ENCODE measurements around the gene FBLN2.

FBLN2 gene

GRCh38 chr3:13642597-13642996 lies 93.7 kb downstream of the FBLN2 start:
- no peak for DNase-seq

DNA sequence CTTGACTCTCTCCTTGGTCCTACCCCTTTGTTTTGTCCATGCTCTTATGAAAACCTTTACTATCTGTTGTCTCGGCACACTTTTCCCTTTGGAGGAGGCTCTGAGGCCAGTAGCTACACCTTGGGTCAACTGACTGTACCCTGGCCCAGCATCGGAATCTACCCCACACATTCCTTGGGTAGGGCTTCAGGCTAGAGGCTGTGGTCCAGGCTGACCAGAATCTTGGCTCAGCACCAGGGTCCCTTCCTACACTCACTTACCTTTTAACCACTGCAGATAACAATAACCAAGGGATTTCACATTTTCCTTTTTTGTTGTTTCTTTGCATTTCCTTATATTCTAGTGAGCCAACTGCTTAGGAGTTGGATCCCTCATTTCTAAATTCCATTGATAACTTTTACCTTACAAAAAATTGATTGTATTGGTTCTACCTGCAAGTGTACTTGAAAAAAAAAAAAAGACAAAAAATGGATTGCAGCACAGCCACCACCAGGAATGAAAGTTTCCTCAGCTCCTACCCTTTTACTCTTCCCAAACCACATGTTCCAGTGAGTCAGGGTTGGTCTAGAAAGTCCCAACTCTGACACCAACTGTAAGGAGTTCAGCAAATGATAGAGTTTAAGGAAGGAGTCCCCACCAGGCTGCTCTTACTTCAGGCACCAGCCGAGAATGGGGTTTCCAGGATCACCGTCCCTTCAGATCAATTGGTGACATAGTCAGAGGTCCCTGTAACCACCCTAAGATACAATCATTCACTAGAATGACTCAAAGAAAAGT lies 95.6 kb downstream of the FBLN2 start:
- DNase-seq, result no peak

DNA sequence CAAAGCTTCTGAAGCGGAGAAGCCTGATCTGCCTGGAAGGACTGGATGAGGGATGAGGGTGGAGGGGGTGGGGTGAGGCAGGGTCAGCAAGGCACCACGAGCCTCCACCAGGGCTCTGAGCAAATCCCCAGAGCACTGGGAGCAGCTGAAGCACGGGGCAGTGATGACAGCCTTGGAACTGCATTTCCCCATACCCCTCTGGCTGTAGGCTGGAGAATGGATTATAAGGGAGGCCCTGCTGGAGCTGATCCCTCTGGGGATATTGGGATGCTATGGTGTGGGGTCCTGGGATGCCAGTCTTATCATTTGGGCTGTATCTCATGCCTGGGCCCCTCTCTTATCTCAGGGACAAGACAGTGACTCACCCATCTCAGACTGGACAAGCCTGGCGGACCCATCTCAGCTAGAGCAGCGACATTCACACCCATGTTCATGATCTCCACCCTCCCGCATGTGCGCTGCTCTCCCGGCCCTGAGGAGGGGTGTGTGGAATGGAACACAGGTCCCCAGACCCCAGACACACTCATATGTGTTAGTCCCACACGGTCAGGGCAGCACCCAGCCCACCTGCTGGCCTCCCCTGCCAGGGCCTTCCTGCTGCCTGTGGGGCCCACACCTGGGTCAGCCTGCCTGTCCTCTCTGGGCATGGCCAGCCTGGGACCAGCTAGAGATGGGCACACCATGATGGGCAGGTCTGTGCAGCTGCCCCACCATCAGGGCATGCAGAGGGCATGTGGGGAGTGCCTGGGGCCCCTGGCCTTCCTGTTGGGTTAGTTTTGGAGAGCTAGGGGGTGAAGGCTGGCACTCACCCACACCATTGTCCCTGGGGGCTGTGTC lies 97.1 kb downstream of the FBLN2 start:
- no peak for DNase-seq

- no peak for DNase-seq
Observed at GRCh38 chr3:13647298-13648059, 98.6 kb downstream of the FBLN2 start.

GRCh38 chr3:13648060-13649001 lies 99.4 kb downstream of the FBLN2 start:
- peak; percentile 16 to 90 (median 74) for DNase-seq

DNA sequence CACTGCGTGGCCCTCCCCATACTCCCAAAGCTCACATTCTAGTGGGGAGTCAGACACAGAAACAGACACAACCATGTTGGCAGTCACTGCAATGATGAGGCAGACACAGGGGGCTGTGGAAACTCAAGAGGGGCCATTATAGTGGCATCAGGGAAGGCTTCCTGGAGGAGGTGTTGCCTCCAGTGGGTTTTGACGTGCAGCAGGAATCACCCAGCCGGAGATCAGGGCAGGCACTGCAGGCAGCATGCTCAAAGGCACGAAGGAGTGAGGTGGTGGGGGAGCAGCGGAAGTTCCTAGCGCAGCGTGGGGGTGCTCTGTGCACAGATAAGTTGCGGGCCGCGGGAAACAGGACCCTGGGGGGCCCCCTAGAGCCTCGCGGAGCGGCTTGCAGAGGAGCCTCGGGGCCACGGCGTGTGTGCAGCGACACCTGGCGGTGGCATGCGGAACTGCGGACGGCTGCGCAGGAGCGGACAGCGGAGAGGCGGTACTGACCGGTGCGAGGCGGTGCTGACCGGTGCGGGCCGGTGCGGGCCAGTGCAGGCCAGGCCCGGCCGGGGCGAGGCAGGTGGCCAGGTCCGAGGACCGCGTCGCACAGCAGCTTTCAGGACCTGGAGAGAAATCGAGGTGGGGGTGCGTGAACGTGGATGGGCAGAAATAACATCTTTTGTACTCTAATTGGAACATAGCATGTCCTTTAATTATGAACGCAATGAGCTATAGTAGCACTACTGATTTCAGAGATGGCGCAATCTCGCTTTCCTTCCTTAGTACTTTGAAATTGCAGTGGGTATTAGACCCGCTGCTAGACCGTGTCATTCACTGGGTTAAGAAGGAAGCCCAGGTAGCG lies 101.5 kb downstream of the FBLN2 start:
- peak; percentile 8 to 88 (median 66) for DNase-seq

- DNase-seq, result peak in 1 of 51 donors; percentile 23
Observed at GRCh38 chr3:13651057-13651400, 102.1 kb downstream of the FBLN2 start.

DNA sequence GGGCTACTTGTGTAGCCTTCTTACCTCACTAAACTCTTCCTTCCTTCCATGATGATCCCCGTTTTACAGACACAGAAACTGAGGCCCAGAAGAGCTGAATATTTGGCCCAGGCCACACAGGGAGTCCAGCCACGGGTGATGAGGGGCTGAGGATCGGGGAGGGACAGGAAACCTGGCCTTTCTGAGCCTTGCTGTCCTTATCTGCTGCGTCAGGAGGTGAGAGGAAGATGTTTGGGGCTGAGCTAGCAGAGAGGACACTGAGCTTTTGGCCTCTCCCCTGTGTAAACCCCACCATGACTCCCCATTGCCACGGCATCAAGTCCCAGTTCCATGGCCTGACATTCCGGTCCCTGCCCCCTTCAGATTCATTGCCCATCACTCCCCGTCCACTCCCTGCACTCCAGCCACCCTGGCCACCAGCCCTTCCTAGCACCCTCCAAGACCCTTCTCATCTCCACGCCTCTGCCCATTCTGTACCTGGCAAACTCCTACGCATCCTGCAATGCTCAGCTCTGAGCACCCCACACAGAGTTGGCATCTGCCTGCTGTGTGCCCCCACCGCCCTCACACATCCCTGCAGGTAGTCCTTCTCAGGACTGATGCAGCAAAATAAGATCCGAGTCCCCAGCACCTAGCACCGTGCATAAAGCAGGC lies 103.0 kb downstream of the FBLN2 start:
- no peak for DNase-seq

DNA sequence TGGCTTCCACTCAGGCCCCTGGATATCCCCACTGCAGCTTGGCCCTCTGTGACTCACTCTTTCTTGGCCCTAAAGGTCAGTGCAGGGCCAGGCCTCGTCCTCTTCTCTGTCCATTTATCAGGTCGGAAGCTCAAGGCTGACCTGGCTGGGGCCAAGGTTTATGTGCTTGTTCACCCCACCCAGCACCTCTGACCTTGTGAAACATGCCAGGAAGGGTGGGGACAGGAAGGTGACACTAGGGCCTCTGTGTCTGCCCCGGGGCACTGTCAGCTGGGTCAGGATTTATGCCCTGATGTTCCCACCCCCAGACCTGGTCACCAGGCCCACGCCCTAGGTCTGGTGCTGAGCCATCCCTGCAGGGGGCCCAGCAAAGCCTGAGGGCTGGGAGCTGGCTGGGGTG lies 103.8 kb downstream of the FBLN2 start:
- DNase-seq, result no peak

DNA sequence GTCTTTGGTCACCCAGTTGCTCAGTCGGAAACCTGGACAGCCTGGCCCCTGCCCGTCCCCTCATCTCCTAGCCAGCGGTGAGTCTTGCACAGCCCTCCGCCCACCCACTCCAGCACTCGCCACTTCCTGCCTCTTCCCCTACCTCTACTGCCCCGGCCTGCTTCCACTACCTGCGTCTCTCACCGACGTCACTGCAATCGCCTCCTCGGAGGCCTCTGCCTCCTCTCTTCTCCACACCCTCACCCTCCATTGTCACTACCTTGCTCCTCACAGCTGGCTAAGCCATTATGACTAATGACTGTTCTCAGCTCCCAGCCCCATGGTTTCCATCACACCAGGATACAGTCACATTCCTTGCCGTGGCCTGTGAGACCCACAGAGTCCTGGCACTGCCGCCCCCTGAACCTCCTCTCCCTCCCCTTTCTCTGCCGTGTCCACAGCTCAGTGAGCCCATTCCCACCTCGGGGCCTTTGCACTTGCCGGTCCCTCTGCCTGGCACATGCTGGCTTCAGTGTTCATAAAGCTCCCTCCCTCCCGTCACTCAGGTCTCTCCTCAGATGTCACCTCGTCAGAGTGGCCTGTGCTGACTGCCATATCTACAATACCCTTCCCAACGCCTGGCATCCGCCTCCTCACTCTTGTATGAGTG lies 104.8 kb downstream of the FBLN2 start:
- DNase-seq, result no peak

DNA sequence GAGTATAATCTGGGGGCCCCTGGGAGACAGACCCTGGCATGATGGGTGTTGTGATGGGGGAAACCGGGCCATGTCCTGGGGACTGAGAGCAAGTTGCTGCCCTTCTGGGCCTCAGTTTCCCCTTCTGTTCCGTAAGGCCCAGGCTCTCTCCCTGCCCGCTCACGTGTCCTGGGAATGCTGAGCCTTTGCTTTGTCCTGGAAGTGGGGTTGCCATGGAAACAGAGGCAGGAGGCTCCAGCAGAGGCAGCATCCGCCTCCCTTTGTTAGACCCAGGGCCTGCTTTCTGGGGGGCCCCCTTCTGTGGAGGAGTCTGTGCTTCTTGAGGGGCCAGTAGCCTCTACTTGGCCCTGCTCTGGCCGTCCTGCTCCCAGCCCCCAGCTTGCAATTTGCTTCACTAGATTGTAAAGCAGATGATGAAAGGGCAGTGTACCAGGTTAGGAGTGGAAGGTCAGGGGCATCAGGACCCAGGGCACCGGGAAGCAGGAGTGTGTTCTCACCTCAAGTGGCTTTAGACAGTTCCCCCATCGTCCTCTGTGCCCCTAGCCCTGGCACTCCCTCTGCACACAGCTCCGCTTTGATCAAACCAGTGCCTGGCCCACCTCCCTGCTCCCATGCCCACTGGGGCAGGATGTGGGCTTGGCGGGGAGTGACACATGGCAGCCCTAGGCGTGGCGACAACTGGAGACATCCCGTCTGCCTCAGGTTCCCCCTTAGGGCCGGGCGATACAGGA lies 105.6 kb downstream of the FBLN2 start:
- peak in 9 of 51 donors; percentile 7 to 55 (median 17) for DNase-seq

DNA sequence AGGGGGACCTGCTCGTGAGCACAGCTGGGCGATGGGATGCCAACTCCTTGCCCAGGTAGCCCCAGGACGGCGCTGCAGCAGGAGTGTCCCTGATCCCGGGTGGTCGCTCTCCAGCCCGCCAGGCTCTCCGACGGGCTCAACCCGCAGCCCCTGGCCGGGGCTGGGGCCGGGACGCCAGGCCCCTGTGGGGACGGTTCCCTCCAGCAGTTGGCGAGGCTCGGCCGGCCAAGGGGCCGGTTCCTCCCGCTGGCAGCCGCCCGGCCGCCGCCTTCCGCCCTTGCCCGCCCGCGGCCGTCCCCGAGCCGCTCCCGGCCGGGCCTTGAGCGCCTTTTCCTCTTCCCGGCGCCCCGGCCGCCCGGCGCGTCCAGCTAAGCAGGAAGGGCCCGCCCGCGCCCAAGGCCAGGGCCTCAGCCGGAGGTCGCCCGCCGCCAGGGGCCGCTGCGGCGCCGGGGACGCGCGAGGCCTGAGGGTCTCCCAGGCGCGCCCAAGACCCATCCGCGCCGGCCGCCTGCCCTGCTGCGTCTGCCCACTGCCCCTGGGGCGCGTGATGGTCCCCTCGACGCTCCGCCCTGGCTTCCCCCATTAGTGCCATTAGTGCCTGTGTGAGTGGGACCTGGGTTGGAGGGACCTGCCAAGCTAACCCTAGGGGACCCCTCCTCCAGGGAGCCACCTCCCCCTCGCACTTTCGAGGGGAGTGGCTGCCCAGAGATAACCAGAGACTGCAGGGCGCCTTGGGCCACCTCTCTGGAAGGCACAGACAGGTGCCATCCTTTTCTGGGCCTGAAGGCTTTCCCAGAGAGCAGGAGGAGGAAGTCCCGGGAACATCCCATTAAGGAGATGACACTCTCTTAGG lies 106.4 kb downstream of the FBLN2 start:
- DNase-seq, result peak in 7 of 51 donors; percentile 6 to 50 (median 14)

DNA sequence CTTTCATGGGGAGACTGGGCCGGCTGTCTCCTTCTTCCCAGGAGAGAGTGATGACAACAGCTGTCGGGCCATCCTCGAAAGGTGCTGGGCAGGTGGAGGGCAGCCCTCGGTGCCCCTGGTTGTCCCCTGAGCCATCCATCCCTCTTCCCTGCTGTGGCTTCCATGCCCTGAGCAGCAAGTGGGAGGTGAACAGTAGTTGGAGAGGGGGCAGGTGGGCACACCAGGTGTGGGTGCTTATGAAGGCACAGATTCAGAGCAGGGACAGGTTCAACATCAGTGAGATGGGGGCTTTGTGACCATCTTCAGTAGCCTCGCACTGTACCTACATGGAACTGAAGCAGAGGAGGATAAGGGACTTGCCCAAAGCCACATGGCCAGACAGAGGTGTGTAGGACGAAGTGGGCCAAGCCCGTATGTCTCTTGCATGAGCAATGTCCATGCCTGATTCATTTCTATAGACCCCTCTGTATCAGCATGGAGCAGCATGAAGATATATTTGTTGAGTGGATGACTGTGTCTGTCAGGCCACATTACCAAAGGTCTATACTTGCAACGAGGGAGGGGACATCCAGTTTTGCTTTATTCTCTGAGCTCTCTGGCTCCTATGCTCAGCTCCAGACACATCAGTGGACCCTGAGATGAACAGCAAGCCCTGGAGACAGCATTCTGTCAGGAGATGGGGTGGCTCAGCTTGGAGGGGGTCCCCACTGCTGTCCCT lies 107.8 kb downstream of the FBLN2 start:
- DNase-seq, result no peak

DNA sequence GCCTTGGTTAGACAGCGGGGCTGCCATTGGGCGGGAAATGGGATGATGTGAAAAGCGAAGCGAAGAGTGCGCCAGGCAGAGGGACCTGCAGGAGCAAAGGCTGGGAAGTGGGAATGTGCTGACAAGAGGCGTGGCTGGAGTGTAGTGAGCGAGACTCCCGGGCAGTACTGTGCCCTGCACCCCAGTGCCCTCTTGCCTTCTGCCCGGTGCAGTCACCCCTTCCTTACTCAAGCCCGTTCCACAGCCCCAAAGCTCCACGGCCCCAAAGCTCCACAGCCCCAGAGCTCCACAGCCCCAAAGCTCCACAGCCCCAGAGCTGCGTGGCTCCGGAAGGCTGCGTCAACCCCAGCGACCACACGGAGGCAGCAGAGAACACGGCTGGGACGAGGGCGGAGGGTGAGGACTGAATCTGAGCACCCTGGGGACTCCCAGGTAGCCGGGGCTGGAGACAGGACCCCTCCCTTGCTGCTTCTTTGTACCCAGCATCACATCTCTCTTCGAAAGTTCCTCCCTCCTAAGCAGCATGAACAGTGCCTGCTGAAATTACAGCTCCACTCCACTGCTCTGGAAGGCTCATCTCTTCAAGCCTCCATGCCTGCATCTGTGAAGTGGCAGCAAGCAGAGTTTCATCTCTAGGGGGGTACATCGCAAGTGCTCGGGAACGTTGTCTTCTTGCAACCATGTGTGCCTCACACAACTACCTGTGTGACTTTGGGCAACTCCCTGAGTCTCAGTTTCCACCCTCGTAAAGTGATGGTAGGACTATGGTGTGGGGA lies 108.9 kb downstream of the FBLN2 start:
- DNase-seq, result peak in 40 of 51 donors; percentile 5 to 78 (median 38)

- DNase-seq, result no peak
Observed at GRCh38 chr3:13658681-13659080, 109.8 kb downstream of the FBLN2 start.
